ENCODE measurements around the gene CLDN15. TPM values are rescaled to one million over a fixed set of nuclear protein-coding genes. Genes with fewer than 3 reads are reported as not detected.

The CLDN15 gene
- total RNA-seq, 4 donors from 2014 or later = 94.9 to 942 (median 697) TPM

DNA sequence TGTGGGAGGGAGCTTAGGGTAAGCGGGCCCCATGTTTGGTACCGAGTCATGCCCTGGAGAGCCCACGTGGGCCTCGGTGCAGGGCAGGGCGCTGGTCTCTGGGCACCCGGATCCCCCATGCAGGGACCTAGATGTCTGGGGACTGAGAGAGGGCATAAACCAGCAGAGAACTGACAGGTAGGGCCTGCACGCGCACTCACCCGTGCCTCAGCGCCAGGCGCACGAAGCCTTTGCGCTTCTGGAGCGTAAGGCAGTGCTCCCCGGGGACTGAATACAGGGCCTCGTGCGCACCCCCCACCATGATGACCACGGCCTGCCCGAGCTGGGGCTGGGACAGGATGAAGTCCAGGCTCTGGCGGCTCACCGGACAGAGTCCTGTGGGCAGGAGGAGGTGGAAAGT, 39.6 kb downstream of the CLDN15 start:
- Histone ChIP-seq H3K27ac (no peak overlapping the region), H3K27me3 (no peaks in the 10 kb centered on the region), H3K9me3 (no peaks in the 10 kb centered on the region), H3K4me1 (peaks cover 0 to 11% (median 4%) of the 10 kb centered on the region in 4 donors), H3K36me3 (peaks cover 0 to 6% (median 0%) of the 10 kb centered on the region in 3 donors), H3K4me3 (no peak overlapping the region)
- TF ChIP-seq, protein P1, sequence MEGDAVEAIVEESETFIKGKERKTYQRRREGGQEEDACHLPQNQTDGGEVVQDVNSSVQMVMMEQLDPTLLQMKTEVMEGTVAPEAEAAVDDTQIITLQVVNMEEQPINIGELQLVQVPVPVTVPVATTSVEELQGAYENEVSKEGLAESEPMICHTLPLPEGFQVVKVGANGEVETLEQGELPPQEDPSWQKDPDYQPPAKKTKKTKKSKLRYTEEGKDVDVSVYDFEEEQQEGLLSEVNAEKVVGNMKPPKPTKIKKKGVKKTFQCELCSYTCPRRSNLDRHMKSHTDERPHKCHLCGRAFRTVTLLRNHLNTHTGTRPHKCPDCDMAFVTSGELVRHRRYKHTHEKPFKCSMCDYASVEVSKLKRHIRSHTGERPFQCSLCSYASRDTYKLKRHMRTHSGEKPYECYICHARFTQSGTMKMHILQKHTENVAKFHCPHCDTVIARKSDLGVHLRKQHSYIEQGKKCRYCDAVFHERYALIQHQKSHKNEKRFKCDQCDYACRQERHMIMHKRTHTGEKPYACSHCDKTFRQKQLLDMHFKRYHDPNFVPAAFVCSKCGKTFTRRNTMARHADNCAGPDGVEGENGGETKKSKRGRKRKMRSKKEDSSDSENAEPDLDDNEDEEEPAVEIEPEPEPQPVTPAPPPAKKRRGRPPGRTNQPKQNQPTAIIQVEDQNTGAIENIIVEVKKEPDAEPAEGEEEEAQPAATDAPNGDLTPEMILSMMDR (IDR thresholded peaks at IDR 0.05) = no peak
- TF ChIP-seq POLR2A (IDR thresholded peaks at IDR 0.05) = no peak
- no peak for DNase-seq

DNA sequence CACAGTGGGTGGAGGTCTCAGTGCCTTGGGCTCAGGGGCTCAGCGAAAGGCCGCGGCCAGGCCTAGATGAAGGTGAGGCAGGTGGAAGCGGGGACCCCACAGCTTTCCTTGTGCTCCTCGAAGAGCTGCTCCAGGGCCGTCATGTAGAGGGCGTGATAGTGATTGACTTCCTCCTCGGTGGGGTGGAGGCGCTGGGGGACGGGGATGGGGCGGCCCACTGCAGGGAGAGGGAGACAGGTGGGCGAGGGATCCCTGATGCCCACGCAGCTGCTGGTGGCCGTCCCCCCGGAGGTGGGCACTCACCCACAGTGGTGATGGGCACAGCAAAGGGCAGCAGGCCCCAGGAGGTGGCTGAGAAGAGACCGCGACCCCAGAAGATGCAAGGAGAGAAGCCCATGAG, 41.7 kb downstream of the CLDN15 start:
- no peak for DNase-seq
- TF ChIP-seq, protein P1 (IDR thresholded peaks at IDR 0.05) = no peak
- TF ChIP-seq POLR2A (IDR thresholded peaks at IDR 0.05) = no peak
- Histone ChIP-seq H3K27ac (no peak overlapping the region), H3K4me3 (no peak overlapping the region), H3K36me3 (peaks cover 0 to 6% (median 0%) of the 10 kb centered on the region in 3 donors), H3K9me3 (no peaks in the 10 kb centered on the region), H3K4me1 (peaks cover 0 to 4% (median 0%) of the 10 kb centered on the region in 4 donors), H3K27me3 (no peaks in the 10 kb centered on the region)

DNA sequence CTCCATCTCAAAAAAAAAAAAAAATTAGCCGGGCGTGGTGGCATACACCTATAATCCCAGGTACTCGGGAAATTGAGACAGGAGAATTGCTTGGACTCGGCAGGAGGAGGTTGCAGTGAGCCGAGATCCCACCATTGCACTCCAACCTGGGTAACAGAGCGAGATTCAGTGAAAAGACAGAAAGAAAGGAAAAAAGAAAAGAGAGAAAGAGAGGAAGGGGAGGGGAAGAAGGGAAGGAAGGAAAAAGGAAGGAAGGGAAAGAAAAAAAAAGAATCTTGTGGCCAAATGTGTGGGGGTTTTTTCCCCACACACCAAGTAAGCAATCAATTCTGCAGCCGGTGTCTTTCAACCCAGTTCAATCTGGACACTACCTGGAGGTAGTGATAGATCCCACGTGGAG, 48.5 kb downstream of the CLDN15 start:
- DNase-seq = no peak
- peaks cover 0 to 13% (median 2%) of the 10 kb centered on the region in 4 donors for H3K4me1 ChIP-seq
- no peaks in the 10 kb centered on the region for H3K27me3 ChIP-seq
- no peaks in the 10 kb centered on the region for H3K36me3 ChIP-seq
- no peak overlapping the region for H3K27ac ChIP-seq
- H3K9me3 ChIP-seq = no peaks in the 10 kb centered on the region
- TF ChIP-seq, protein P1 (IDR thresholded peaks at IDR 0.05) = no peak
- no peak for TF ChIP-seq POLR2A (IDR thresholded peaks at IDR 0.05)
- no peak overlapping the region for H3K4me3 ChIP-seq

DNA sequence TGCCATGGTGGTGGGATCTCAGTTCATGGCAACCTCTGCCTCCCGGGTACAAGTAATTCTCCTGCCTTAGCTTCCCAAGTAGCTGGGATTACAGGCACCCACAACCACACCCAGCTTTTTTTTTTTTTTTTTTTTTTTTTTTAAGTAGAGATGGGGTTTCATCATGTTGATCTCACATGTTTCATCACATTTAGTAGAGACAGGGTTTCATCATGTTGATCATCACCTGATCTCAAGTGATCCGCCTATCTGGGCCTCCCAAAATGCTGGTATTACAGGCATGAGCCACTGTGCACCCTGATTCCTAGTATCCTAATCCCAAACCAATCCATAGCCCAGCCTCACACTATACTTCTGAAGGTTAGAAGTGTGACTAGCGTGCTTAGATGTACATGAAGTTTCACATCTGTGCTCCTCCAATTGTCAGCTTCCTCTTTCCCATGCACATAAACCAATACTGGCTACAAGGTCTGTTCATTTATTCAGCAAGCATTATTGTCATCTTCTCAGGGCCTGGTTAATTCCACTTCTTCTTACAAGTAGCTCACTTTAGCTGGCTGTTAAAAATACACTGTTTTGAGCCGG, 50.7 kb downstream of the CLDN15 start:
- H3K27me3 ChIP-seq = no peaks in the 10 kb centered on the region
- peaks cover 0 to 13% (median under 1%) of the 10 kb centered on the region in 4 donors for H3K4me1 ChIP-seq
- no peaks in the 10 kb centered on the region for H3K36me3 ChIP-seq
- no peak overlapping the region for H3K4me3 ChIP-seq
- H3K9me3 ChIP-seq = no peaks in the 10 kb centered on the region
- TF ChIP-seq POLR2A (IDR thresholded peaks at IDR 0.05) = no peak
- TF ChIP-seq, protein P1 (IDR thresholded peaks at IDR 0.05) = no peak
- H3K27ac ChIP-seq = no peak overlapping the region
- no peak for DNase-seq

DNA sequence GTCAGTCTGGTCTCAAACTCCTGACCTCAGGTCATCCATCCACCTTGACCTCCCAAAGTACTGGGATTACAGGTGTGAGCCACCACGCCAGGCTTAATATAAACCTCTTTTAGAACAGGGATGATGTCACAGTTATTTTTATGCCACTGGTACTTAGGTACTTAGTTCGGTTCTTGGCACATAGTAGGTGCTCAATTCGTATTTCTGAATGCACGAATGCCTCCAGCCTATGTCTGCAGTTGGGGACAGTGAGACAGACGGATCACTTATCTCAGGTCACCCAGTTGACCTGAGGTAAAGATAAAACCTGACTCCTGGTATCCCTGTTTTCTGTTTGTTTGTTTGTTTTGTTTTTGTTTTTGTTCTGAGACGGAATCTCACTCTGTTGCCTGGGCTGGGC, 51.4 kb downstream of the CLDN15 start:
- Histone ChIP-seq H3K27ac (no peak overlapping the region), H3K27me3 (no peaks in the 10 kb centered on the region), H3K4me3 (no peak overlapping the region), H3K9me3 (no peaks in the 10 kb centered on the region), H3K4me1 (peaks cover 0 to 13% (median 0%) of the 10 kb centered on the region in 4 donors), H3K36me3 (no peaks in the 10 kb centered on the region)
- no peak for DNase-seq
- TF ChIP-seq, protein P1 (IDR thresholded peaks at IDR 0.05) = no peak
- TF ChIP-seq POLR2A (IDR thresholded peaks at IDR 0.05) = no peak

All from Peyer's patch (tissue), 4 donors.